Natural killer cell (primary cell): Measurements from ENCODE around the gene NSD1. TPM values are rescaled to one million over a fixed set of nuclear protein-coding genes. Genes with fewer than 3 reads are reported as not detected.

ENCODE experiments used
- ATAC-seq, 3 donors: fragments of 150-1000 bp in 2 of 3; fragments of 200-7000 bp in 1 of 3; cut with Tn5 transposase; 1 replicate in 1 of 3; 2 replicates in 2 of 3; pipeline ENCODE4 v1.10.0; 2021; ENCODE audit warnings: mild to moderate bottlenecking in 2 of 3, moderate library complexity in 2 of 3
- DNase-seq, 2 donors: peaks; one replicate each; pipeline versions ENCODE4 v3.0.0 to v3.0.0-alpha.2; 2013 to 2021; ENCODE audit warnings: mixed read lengths in 1 of 2
- H3K27ac ChIP-seq: one replicate; pipeline ENCODE4 v1.5.1; 2013; ENCODE audit warnings: mild to moderate bottlenecking, low read length
- H3K27me3 ChIP-seq: one replicate; pipeline ENCODE4 v1.6.1; 2013; ENCODE audit warnings: low read length; ENCODE audit not compliant: control insufficient read depth, insufficient read depth
- H3K36me3 ChIP-seq: one replicate; pipeline ENCODE4 v1.6.1; 2013; ENCODE audit warnings: low read length; ENCODE audit not compliant: control insufficient read depth, insufficient read depth
- H3K4me1 ChIP-seq: one replicate; pipeline ENCODE4 v1.6.1; 2013; ENCODE audit warnings: low read length; ENCODE audit not compliant: control insufficient read depth, insufficient read depth
- H3K4me3 ChIP-seq: one replicate; pipeline ENCODE4 v1.5.1; 2013; ENCODE audit warnings: low read length
- H3K9me3 ChIP-seq: one replicate; pipeline ENCODE4 v1.6.1; 2013; ENCODE audit warnings: low read length; ENCODE audit not compliant: control insufficient read depth, insufficient read depth
- H3K27ac Mint-ChIP-seq, 2 donors: one replicate each; pipeline ENCODE4 v1.8.0; 2022; ENCODE audit warnings: mild to moderate bottlenecking in 2 of 2, mixed read lengths in 2 of 2, moderate library complexity in 1 of 2
- H3K27me3 Mint-ChIP-seq, 2 donors: one replicate each; pipeline ENCODE4 v1.8.0; 2022; ENCODE audit warnings: low read depth in 2 of 2, mixed read lengths in 2 of 2
- H3K36me3 Mint-ChIP-seq: one replicate; pipeline ENCODE4 v1.8.0; 2022; ENCODE audit warnings: mixed read lengths
- H3K4me1 Mint-ChIP-seq, 2 donors: one replicate each; pipeline ENCODE4 v1.8.0; 2022; ENCODE audit warnings: mixed read lengths in 2 of 2
- H3K4me3 Mint-ChIP-seq: one replicate; pipeline ENCODE4 v1.8.0; 2022; ENCODE audit warnings: mild to moderate bottlenecking, moderate library complexity, mixed read lengths
- H3K9me3 Mint-ChIP-seq, 2 donors: one replicate each; pipeline ENCODE4 v1.8.0; 2022; ENCODE audit warnings: mixed read lengths in 2 of 2
- WGBS: methylation state at CpG from one replicate; pipeline ENCODE4 v1.1.7; 2013; ENCODE audit warnings: missing lambda C conversion rate; ENCODE audit not compliant: insufficient coverage; 5-methylcytosine and 5-hydroxymethylcytosine counted together
- intact Hi-C: fragments of 100-400 bp; cut with micrococcal nuclease; formaldehyde crosslinking; loops from one replicate; pipeline ENCODE4 v1.14.2; 2022
- total RNA-seq, 4 donors: library from RNA; stranded (reverse); fragments of 120-200 nt in 1 of 4; gene quantifications; one replicate each; pipeline versions ENCODE4 v1.2.3 to v1.2.4, GENCODE V29; 2013 to 2022
- TF ChIP-seq, protein P1 (sequence below): fragments of 200-600 bp; IDR thresholded peaks from one replicate; pipeline ENCODE4 v1.8.0; 2022; ENCODE audit warnings: antibody characterized with exemption

NSD1 gene
- total RNA-seq, 3 donors from 2014 or later (not counting 1 experiment from before 2014, with no cell fraction given), result 117 to 147 (median 143) TPM

DNA sequence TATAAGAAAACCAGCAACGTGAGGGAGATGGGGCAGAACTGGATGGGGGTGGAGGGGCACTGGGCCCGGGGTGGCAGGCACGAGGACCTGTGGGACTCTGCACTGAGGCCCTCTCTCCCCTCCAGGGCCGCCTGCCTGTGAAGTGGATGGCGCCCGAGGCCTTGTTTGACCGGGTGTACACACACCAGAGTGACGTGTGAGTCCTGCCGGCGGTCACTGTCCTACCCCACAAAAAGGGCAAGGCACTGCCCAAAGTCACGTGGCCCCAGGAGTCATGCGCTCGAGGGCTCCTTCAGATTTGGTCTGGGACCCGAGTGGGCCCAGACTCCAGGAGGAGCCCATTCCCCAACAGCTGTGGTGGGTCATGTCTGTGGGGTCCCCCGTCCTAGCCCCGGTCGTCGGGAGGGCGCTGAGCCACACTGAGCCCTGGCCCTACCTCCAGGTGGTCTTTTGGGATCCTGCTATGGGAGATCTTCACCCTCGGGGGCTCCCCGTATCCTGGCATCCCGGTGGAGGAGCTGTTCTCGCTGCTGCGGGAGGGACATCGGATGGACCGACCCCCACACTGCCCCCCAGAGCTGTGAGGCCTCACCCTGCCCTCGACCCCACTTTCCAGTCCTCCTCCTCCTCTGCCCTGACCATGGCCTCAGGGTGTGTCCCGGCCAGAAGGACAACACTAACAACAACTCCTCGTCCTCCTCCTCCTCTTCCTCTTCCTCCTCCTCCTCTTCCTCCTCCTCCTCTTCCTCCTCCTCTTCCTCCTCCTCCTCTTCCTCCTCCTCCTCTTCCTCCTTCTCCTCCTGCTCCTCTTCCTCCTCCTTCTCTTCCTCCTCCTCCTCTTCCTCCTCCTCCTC lies 37.2 kb upstream of the NSD1 start:
- no peak overlapping the region for H3K27ac ChIP-seq
- Mint-ChIP-seq H3K9me3 (no peaks in the 10 kb centered on the region), H3K27ac (no peak overlapping the region), H3K4me3 (no peak overlapping the region), H3K36me3 (no peaks in the 10 kb centered on the region), H3K4me1 (no peaks in the 10 kb centered on the region), H3K27me3 (no peaks in the 10 kb centered on the region)
- TF ChIP-seq, protein P1, sequence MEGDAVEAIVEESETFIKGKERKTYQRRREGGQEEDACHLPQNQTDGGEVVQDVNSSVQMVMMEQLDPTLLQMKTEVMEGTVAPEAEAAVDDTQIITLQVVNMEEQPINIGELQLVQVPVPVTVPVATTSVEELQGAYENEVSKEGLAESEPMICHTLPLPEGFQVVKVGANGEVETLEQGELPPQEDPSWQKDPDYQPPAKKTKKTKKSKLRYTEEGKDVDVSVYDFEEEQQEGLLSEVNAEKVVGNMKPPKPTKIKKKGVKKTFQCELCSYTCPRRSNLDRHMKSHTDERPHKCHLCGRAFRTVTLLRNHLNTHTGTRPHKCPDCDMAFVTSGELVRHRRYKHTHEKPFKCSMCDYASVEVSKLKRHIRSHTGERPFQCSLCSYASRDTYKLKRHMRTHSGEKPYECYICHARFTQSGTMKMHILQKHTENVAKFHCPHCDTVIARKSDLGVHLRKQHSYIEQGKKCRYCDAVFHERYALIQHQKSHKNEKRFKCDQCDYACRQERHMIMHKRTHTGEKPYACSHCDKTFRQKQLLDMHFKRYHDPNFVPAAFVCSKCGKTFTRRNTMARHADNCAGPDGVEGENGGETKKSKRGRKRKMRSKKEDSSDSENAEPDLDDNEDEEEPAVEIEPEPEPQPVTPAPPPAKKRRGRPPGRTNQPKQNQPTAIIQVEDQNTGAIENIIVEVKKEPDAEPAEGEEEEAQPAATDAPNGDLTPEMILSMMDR, result no peak
- ATAC-seq (peak in 1 of 3 donors; percentile 19), DNase-seq (no peak)
- no peak overlapping the region for H3K4me3 ChIP-seq
- H3K4me1 ChIP-seq, result no peaks in the 10 kb centered on the region
- H3K27me3 ChIP-seq, result no peaks in the 10 kb centered on the region
- intact Hi-C loops, result no loop called here
- 87% methylated on average over 29 of the region's 29 CpGs for WGBS
- no peaks in the 10 kb centered on the region for H3K36me3 ChIP-seq
- H3K9me3 ChIP-seq, result no peaks in the 10 kb centered on the region

DNA sequence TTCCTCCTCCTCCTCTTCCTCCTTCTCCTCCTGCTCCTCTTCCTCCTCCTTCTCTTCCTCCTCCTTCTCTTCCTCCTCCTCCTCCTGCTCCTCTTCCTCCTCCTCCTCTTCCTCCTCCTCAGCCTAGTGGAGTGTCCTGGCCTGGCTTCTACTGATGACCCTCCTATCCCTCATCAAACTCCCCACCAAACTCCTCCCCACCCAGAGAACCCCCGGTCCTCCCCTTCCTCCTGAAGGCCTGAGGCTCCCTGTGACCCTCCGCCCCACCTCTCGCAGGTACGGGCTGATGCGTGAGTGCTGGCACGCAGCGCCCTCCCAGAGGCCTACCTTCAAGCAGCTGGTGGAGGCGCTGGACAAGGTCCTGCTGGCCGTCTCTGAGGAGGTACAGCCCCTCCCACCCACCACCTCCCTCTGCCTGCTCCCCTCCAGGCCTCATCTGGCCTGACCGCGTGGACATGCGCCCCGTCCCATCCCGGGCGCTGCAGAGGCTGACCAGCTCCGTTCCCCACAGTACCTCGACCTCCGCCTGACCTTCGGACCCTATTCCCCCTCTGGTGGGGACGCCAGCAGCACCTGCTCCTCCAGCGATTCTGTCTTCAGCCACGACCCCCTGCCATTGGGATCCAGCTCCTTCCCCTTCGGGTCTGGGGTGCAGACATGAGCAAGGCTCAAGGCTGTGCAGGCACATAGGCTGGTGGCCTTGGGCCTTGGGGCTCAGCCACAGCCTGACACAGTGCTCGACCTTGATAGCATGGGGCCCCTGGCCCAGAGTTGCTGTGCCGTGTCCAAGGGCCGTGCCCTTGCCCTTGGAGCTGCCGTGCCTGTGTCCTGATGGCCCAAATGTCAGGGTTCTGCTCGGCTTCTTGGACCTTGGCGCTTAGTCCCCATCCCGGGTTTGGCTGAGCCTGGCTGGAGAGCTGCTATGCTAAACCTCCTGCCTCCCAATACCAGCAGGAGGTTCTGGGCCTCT lies 36.3 kb upstream of the NSD1 start:
- DNase-seq, result no peak
- no peak overlapping the region for H3K27ac Mint-ChIP-seq
- no peaks in the 10 kb centered on the region for H3K27me3 ChIP-seq
- H3K36me3 Mint-ChIP-seq, result no peaks in the 10 kb centered on the region
- no peak overlapping the region for H3K4me3 Mint-ChIP-seq
- H3K4me1 Mint-ChIP-seq, result no peaks in the 10 kb centered on the region
- intact Hi-C loops, result no loop called here
- no peak overlapping the region for H3K27ac ChIP-seq
- TF ChIP-seq, protein P1, result no peak
- WGBS, result 91% methylated on average over 30 of the region's 30 CpGs
- no peaks in the 10 kb centered on the region for H3K4me1 ChIP-seq
- H3K9me3 ChIP-seq, result no peaks in the 10 kb centered on the region
- ATAC-seq, result no peak
- H3K4me3 ChIP-seq, result no peak overlapping the region
- no peaks in the 10 kb centered on the region for H3K9me3 Mint-ChIP-seq
- no peaks in the 10 kb centered on the region for H3K36me3 ChIP-seq
- H3K27me3 Mint-ChIP-seq, result no peaks in the 10 kb centered on the region

DNA sequence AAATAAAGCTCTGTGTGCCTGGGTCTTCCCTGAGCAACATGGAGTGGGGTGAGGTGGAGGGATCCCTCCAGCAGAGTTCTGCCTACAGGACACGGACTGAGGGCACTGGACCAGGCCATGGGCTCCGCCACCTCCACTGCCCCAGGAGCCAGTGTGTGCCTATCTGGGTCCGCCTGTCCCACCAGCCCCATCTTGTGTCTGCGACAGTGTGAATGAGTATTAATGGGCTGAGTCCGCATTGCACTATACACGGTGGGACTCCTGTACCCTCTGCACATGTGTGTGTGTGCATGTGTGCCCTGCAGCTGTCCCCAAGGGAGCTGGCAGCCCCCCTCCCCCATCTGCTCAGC lies 35.5 kb upstream of the NSD1 start:
- H3K4me3 Mint-ChIP-seq, result no peak overlapping the region
- Histone ChIP-seq H3K27ac (no peak overlapping the region), H3K36me3 (no peaks in the 10 kb centered on the region), H3K9me3 (no peaks in the 10 kb centered on the region), H3K27me3 (no peaks in the 10 kb centered on the region), H3K4me3 (no peak overlapping the region), H3K4me1 (no peaks in the 10 kb centered on the region)
- H3K36me3 Mint-ChIP-seq, result no peaks in the 10 kb centered on the region
- DNase-seq, result no peak
- H3K27me3 Mint-ChIP-seq, result no peaks in the 10 kb centered on the region
- H3K4me1 Mint-ChIP-seq, result no peaks in the 10 kb centered on the region
- H3K27ac Mint-ChIP-seq, result no peak overlapping the region
- ATAC-seq, result no peak
- 88% methylated on average over 6 of the region's 6 CpGs for WGBS
- intact Hi-C loops, result no loop called here
- H3K9me3 Mint-ChIP-seq, result no peaks in the 10 kb centered on the region
- TF ChIP-seq, protein P1, result no peak
